Activated CD4-positive, alpha-beta T cell treated with anti-CD3 and anti-CD28 coated beads, Interleukin-2, amount 10 ng/mL, durations not matched to agents 24 days and 14 days (primary cell): ENCODE results near the gene NRF1. TPM values are rescaled to one million over a fixed set of nuclear protein-coding genes. Genes with fewer than 3 reads are reported as not detected.

Source experiments
- DNase-seq: peaks from one replicate; pipeline ENCODE4 v3.0.0; 2022
- H3K27ac Mint-ChIP-seq: one replicate; pipeline ENCODE4 v1.8.0; 2022; ENCODE audit warnings: mild to moderate bottlenecking, mixed read lengths
- H3K27me3 Mint-ChIP-seq: one replicate; pipeline ENCODE4 v1.8.0; 2022; ENCODE audit warnings: mixed read lengths
- H3K36me3 Mint-ChIP-seq: one replicate; pipeline ENCODE4 v1.8.0; 2022; ENCODE audit warnings: low read depth, mild to moderate bottlenecking, mixed read lengths
- H3K4me1 Mint-ChIP-seq: one replicate; pipeline ENCODE4 v1.8.0; 2021; ENCODE audit warnings: mixed read lengths
- H3K4me3 Mint-ChIP-seq: one replicate; pipeline ENCODE4 v1.8.0; 2022; ENCODE audit warnings: mild to moderate bottlenecking, moderate library complexity, mixed read lengths
- H3K9me3 Mint-ChIP-seq: one replicate; pipeline ENCODE4 v1.8.0; 2021; ENCODE audit warnings: mixed read lengths
- intact Hi-C: fragments of 100-400 bp; cut with micrococcal nuclease; formaldehyde crosslinking; loops from one replicate; pipeline ENCODE4 v1.15.1; 2023
- total RNA-seq: library from RNA; stranded (reverse); gene quantifications from 2 replicates; pipeline ENCODE4 v1.2.3, GENCODE V29; 2022

The NRF1 gene
- total RNA-seq, 1 donor from 2014 or later, result 22.3 TPM

GRCh38 chr7:129751916-129752315, 140.4 kb downstream of the NRF1 start:
- no peaks in the 10 kb centered on the region for H3K4me1 Mint-ChIP-seq
- no peak overlapping the region for H3K27ac Mint-ChIP-seq

GRCh38 chr7:129752760-129753159, 141.2 kb downstream of the NRF1 start:
- intact Hi-C loops, result no loop called here
- H3K4me3 Mint-ChIP-seq, result no peak overlapping the region
- DNase-seq, result no peak
- H3K36me3 Mint-ChIP-seq, result peaks cover 20% of the 10 kb centered on the region
- no peaks in the 10 kb centered on the region for H3K27me3 Mint-ChIP-seq
- H3K4me1 Mint-ChIP-seq, result no peaks in the 10 kb centered on the region
- no peaks in the 10 kb centered on the region for H3K9me3 Mint-ChIP-seq
- H3K27ac Mint-ChIP-seq, result no peak overlapping the region

More at GRCh38 chr7:129751916-129752315, 140.4 kb downstream of the NRF1 start:
- no peaks in the 10 kb centered on the region for H3K27me3 Mint-ChIP-seq
- H3K4me3 Mint-ChIP-seq, result no peak overlapping the region
- peaks cover 18% of the 10 kb centered on the region for H3K36me3 Mint-ChIP-seq
- intact Hi-C loops, result no loop called here
- no peaks in the 10 kb centered on the region for H3K9me3 Mint-ChIP-seq
- no peak for DNase-seq

GRCh38 chr7:129754406-129754805, 142.9 kb downstream of the NRF1 start:
- H3K27me3 Mint-ChIP-seq, result no peaks in the 10 kb centered on the region
- peaks cover 18% of the 10 kb centered on the region for H3K36me3 Mint-ChIP-seq
- no peak overlapping the region for H3K27ac Mint-ChIP-seq
- intact Hi-C loops, result no loop called here
- no peak for DNase-seq
- H3K9me3 Mint-ChIP-seq, result no peaks in the 10 kb centered on the region
- no peak overlapping the region for H3K4me3 Mint-ChIP-seq
- H3K4me1 Mint-ChIP-seq, result no peaks in the 10 kb centered on the region

- H3K27me3 Mint-ChIP-seq, result no peaks in the 10 kb centered on the region
- no peaks in the 10 kb centered on the region for H3K9me3 Mint-ChIP-seq
- no peak overlapping the region for H3K4me3 Mint-ChIP-seq
- intact Hi-C loops, result no loop called here
- DNase-seq, result no peak
- H3K36me3 Mint-ChIP-seq, result peaks cover 18% of the 10 kb centered on the region
- H3K4me1 Mint-ChIP-seq, result no peaks in the 10 kb centered on the region
- H3K27ac Mint-ChIP-seq, result no peak overlapping the region
Observed at GRCh38 chr7:129757991-129758390, 146.5 kb downstream of the NRF1 start.

GRCh38 chr7:129762387-129762969, 151.0 kb downstream of the NRF1 start:
- Mint-ChIP-seq H3K9me3 (no peaks in the 10 kb centered on the region), H3K36me3 (peaks cover 2% of the 10 kb centered on the region), H3K27ac (no peak overlapping the region), H3K4me1 (no peaks in the 10 kb centered on the region), H3K4me3 (no peak overlapping the region), H3K27me3 (no peaks in the 10 kb centered on the region)
- no peak for DNase-seq
- intact Hi-C loops, result no loop called here

- H3K4me1 Mint-ChIP-seq, result no peaks in the 10 kb centered on the region
- intact Hi-C loops, result no loop called here
- no peak overlapping the region for H3K27ac Mint-ChIP-seq
Observed at GRCh38 chr7:129764247-129765084, 152.9 kb downstream of the NRF1 start.

GRCh38 chr7:129765352-129765751, 153.8 kb downstream of the NRF1 start:
- Mint-ChIP-seq H3K4me3 (no peak overlapping the region), H3K27ac (no peak overlapping the region), H3K27me3 (no peaks in the 10 kb centered on the region), H3K4me1 (no peaks in the 10 kb centered on the region), H3K9me3 (no peaks in the 10 kb centered on the region), H3K36me3 (no peaks in the 10 kb centered on the region)
- DNase-seq, result no peak
- intact Hi-C loops, result no loop called here

More at GRCh38 chr7:129764247-129765084, 152.9 kb downstream of the NRF1 start:
- no peaks in the 10 kb centered on the region for H3K27me3 Mint-ChIP-seq
- H3K9me3 Mint-ChIP-seq, result no peaks in the 10 kb centered on the region
- no peaks in the 10 kb centered on the region for H3K36me3 Mint-ChIP-seq
- no peak overlapping the region for H3K4me3 Mint-ChIP-seq
- no peak for DNase-seq

- intact Hi-C loops, result no loop called here
- no peak overlapping the region for H3K27ac Mint-ChIP-seq
- no peak for DNase-seq
- H3K27me3 Mint-ChIP-seq, result no peaks in the 10 kb centered on the region
- peaks cover 2% of the 10 kb centered on the region for H3K4me1 Mint-ChIP-seq
- H3K9me3 Mint-ChIP-seq, result no peaks in the 10 kb centered on the region
- no peaks in the 10 kb centered on the region for H3K36me3 Mint-ChIP-seq
- no peak overlapping the region for H3K4me3 Mint-ChIP-seq
Observed at GRCh38 chr7:129767120-129768015, 155.8 kb downstream of the NRF1 start.

GRCh38 chr7:129768614-129769399, 157.3 kb downstream of the NRF1 start:
- Mint-ChIP-seq H3K4me3 (no peak overlapping the region), H3K9me3 (no peaks in the 10 kb centered on the region), H3K4me1 (peaks cover 2% of the 10 kb centered on the region), H3K27me3 (no peaks in the 10 kb centered on the region), H3K36me3 (no peaks in the 10 kb centered on the region), H3K27ac (no peak overlapping the region)
- no peak for DNase-seq
- intact Hi-C loops, result no loop called here

GRCh38 chr7:129769400-129769774, 157.9 kb downstream of the NRF1 start:
- Mint-ChIP-seq H3K27me3 (no peaks in the 10 kb centered on the region), H3K4me1 (peaks cover 2% of the 10 kb centered on the region), H3K36me3 (no peaks in the 10 kb centered on the region), H3K27ac (no peak overlapping the region), H3K4me3 (no peak overlapping the region), H3K9me3 (no peaks in the 10 kb centered on the region)
- intact Hi-C loops, result no loop called here
- DNase-seq, result no peak

GRCh38 chr7:129769866-129770808, 158.6 kb downstream of the NRF1 start:
- no peaks in the 10 kb centered on the region for H3K9me3 Mint-ChIP-seq
- no peak overlapping the region for H3K4me3 Mint-ChIP-seq
- intact Hi-C loops, result no loop called here
- H3K27me3 Mint-ChIP-seq, result no peaks in the 10 kb centered on the region
- no peak for DNase-seq
- no peaks in the 10 kb centered on the region for H3K36me3 Mint-ChIP-seq
- H3K4me1 Mint-ChIP-seq, result peaks cover 2% of the 10 kb centered on the region
- H3K27ac Mint-ChIP-seq, result no peak overlapping the region

GRCh38 chr7:129771201-129771927, 159.8 kb downstream of the NRF1 start:
- intact Hi-C loops, result no loop called here
- Mint-ChIP-seq H3K4me1 (peaks cover 2% of the 10 kb centered on the region), H3K9me3 (no peaks in the 10 kb centered on the region), H3K36me3 (no peaks in the 10 kb centered on the region), H3K27me3 (peaks cover 8% of the 10 kb centered on the region), H3K27ac (no peak overlapping the region), H3K4me3 (no peak overlapping the region)
- no peak for DNase-seq
